Endothelial cell (in vitro differentiated cells): ENCODE measurements around the gene FAAP20. TPM values are rescaled to one million over a fixed set of nuclear protein-coding genes. Genes with fewer than 3 reads are reported as not detected.

Source experiments
- DNase-seq: peaks from one replicate; pipeline ENCODE4 v3.0.0; 2021; ENCODE audit warnings: low spot score
- H3K27ac Mint-ChIP-seq: one replicate; pipeline ENCODE4 v1.8.0; 2021; ENCODE audit warnings: mixed read lengths, inconsistent platforms; ENCODE audit not compliant: unreplicated experiment
- H3K27me3 Mint-ChIP-seq: one replicate; pipeline ENCODE4 v1.8.0; 2021; ENCODE audit warnings: mild to moderate bottlenecking, moderate library complexity, mixed read lengths, inconsistent platforms; ENCODE audit not compliant: unreplicated experiment
- H3K36me3 Mint-ChIP-seq: one replicate; pipeline ENCODE4 v1.8.0; 2021; ENCODE audit warnings: mild to moderate bottlenecking, low read depth, mixed read lengths, inconsistent platforms; ENCODE audit not compliant: unreplicated experiment
- H3K4me1 Mint-ChIP-seq: one replicate; pipeline ENCODE4 v1.8.0; 2021; ENCODE audit warnings: mild to moderate bottlenecking, mixed read lengths, inconsistent platforms; ENCODE audit not compliant: unreplicated experiment
- H3K4me3 Mint-ChIP-seq: one replicate; pipeline ENCODE4 v1.8.0; 2021; ENCODE audit warnings: mild to moderate bottlenecking, mixed read lengths, inconsistent platforms; ENCODE audit not compliant: unreplicated experiment
- H3K9me3 Mint-ChIP-seq: one replicate; pipeline ENCODE4 v1.8.0; 2021; ENCODE audit warnings: mixed read lengths, inconsistent platforms; ENCODE audit not compliant: unreplicated experiment
- CTCF ChIP-seq: fragments of 200-600 bp; sonication (generic); IDR thresholded peaks from one replicate; pipeline ENCODE4 v1.5.0; 2021; ENCODE audit warnings: antibody characterized with exemption; ENCODE audit not compliant: unreplicated experiment
- total RNA-seq: library from RNA; stranded (reverse); fragmentation: NEBNext Ultra II Directional; extraction: Animal tissue kit (Norgen Biotek cat#: 25700); gene quantifications from one replicate; pipeline ENCODE4 v1.2.1, GENCODE V29; 2021; ENCODE audit not compliant: unreplicated experiment

FAAP20 gene
- total RNA-seq, 1 donor from 2014 or later: 118 TPM

- H3K27ac Mint-ChIP-seq: no peak overlapping the region
These were observed 36.3 kb downstream of the FAAP20 start for GRCh38 chr1:2158272-2158671.

GRCh38 chr1:2157856-2158255 lies 36.7 kb downstream of the FAAP20 start:
- Mint-ChIP-seq H3K9me3 (no peaks in the 10 kb centered on the region), H3K4me1 (peaks cover 10% of the 10 kb centered on the region), H3K4me3 (no peak overlapping the region), H3K36me3 (peaks cover 30% of the 10 kb centered on the region), H3K27me3 (peaks cover 11% of the 10 kb centered on the region), H3K27ac (no peak overlapping the region)
- DNase-seq: no peak
- TF ChIP-seq CTCF: no peak

More at GRCh38 chr1:2158272-2158671, 36.3 kb downstream of the FAAP20 start:
- H3K4me1 Mint-ChIP-seq: peaks cover 10% of the 10 kb centered on the region
- H3K9me3 Mint-ChIP-seq: no peaks in the 10 kb centered on the region
- TF ChIP-seq CTCF: no peak
- peaks cover 32% of the 10 kb centered on the region for H3K36me3 Mint-ChIP-seq
- H3K27me3 Mint-ChIP-seq: peaks cover 12% of the 10 kb centered on the region
- peak overlapping the region; percentile 31 for H3K4me3 Mint-ChIP-seq
- no peak for DNase-seq

GRCh38 chr1:2156866-2157265 lies 37.7 kb downstream of the FAAP20 start:
- no peak for DNase-seq
- H3K27me3 Mint-ChIP-seq: peaks cover 11% of the 10 kb centered on the region
- H3K36me3 Mint-ChIP-seq: peaks cover 28% of the 10 kb centered on the region
- no peak overlapping the region for H3K4me3 Mint-ChIP-seq
- no peaks in the 10 kb centered on the region for H3K9me3 Mint-ChIP-seq
- peaks cover 10% of the 10 kb centered on the region for H3K4me1 Mint-ChIP-seq
- no peak for TF ChIP-seq CTCF
- no peak overlapping the region for H3K27ac Mint-ChIP-seq

- Mint-ChIP-seq H3K27ac (no peak overlapping the region), H3K9me3 (no peaks in the 10 kb centered on the region), H3K36me3 (peaks cover 28% of the 10 kb centered on the region), H3K4me1 (peaks cover 10% of the 10 kb centered on the region), H3K4me3 (no peak overlapping the region), H3K27me3 (peaks cover 11% of the 10 kb centered on the region)
- no peak for TF ChIP-seq CTCF
- DNase-seq: no peak
These were observed 38.8 kb downstream of the FAAP20 start for GRCh38 chr1:2155788-2156187.

- H3K36me3 Mint-ChIP-seq: peaks cover 28% of the 10 kb centered on the region
These were observed 39.4 kb downstream of the FAAP20 start for GRCh38 chr1:2155147-2155598.

More at GRCh38 chr1:2155147-2155598, 39.4 kb downstream of the FAAP20 start:
- H3K4me1 Mint-ChIP-seq: peaks cover 10% of the 10 kb centered on the region
- H3K4me3 Mint-ChIP-seq: peak overlapping the region; percentile 1
- H3K27me3 Mint-ChIP-seq: peaks cover 11% of the 10 kb centered on the region
- TF ChIP-seq CTCF: no peak
- no peak overlapping the region for H3K27ac Mint-ChIP-seq
- H3K9me3 Mint-ChIP-seq: no peaks in the 10 kb centered on the region
- no peak for DNase-seq
